GM12878 (cell line): Measurements from ENCODE around the gene KRTAP5-4. TPM values are rescaled to one million over a fixed set of nuclear protein-coding genes. Genes with fewer than 3 reads are reported as not detected.

Experiments used
- ETV6 ChIP-seq, 2 experiments: fragments of 450-650 bp in 1 of 2; IDR thresholded peaks in 1 of 2; conservative IDR thresholded peaks in 1 of 2; 2 replicates each; pipeline ENCODE4 v1.6.1; 2014; ENCODE audit warnings: antibody characterized with exemption in 1 of 2, borderline replicate concordance in 1 of 2, low read depth in 1 of 2, mild to moderate bottlenecking in 1 of 2, moderate library complexity in 1 of 2
- REST ChIP-seq: IDR thresholded peaks from 2 replicates; pipeline ENCODE4 v1.6.1; 2012; ENCODE audit warnings: mild to moderate bottlenecking, low read depth, low read length
- SMAD1 ChIP-seq: fragments of 450-650 bp; IDR thresholded peaks from 2 replicates; pipeline ENCODE4 v1.6.1; 2018; ENCODE audit warnings: mild to moderate bottlenecking, low read depth; ENCODE audit not compliant: partially characterized antibody
- SMAD5 ChIP-seq: IDR thresholded peaks from 2 replicates; pipeline ENCODE4 v1.6.1; 2016; ENCODE audit warnings: antibody characterized with exemption, low read depth
- SUZ12 ChIP-seq: fragments of 200-600 bp; sonication (generic); IDR thresholded peaks from one replicate; pipeline ENCODE4 v1.6.1; 2018; ENCODE audit warnings: antibody characterized with exemption, mild to moderate bottlenecking; ENCODE audit not compliant: unreplicated experiment
- TCF7 ChIP-seq: IDR thresholded peaks from 2 replicates; pipeline ENCODE4 v1.6.1; 2014; ENCODE audit warnings: antibody characterized with exemption, borderline replicate concordance
- ZBTB4 ChIP-seq: fragments of 450-650 bp; formaldehyde crosslinking; IDR thresholded peaks from 2 replicates; pipeline ENCODE4 v1.4.0; 2022; ENCODE audit warnings: mild to moderate bottlenecking, moderate library complexity
- ZNF592 ChIP-seq: fragments of 450-650 bp; IDR thresholded peaks from 2 replicates; pipeline ENCODE4 v1.6.1; 2017; ENCODE audit warnings: mild to moderate bottlenecking, moderate library complexity
- polyA plus RNA-seq, 11 experiments: library from polyadenylated mRNA; depleted of rRNA in 4 of 11; unstranded in 6 of 11; stranded (reverse) in 5 of 11; fragments of >200 nt; fragmentation: Nextera tagmentation in 4 of 11; fragmentation: Illumina TruSeq in 1 of 11; extraction: Ambion mirVana in 4 of 11; extraction: Trizol in 1 of 11; gene quantifications; 1 replicate in 1 of 11; 2 replicates in 10 of 11; pipeline versions ENCODE4 v1.2.1 to v1.2.3, GENCODE V29; 2011 to 2016; ENCODE audit warnings: inconsistent platforms in 2 of 11, missing spikeins in 2 of 11, low read depth in 1 of 11
- total RNA-seq, 4 experiments: library from RNA; depleted of rRNA in 3 of 4; stranded (reverse); fragments of >200 nt in 3 of 4; fragmentation: Illumina TruSeq in 1 of 4; extraction: Trizol in 1 of 4; gene quantifications; 2 replicates each; pipeline versions ENCODE4 v1.2.1 to v1.2.3, GENCODE V29; 2013 to 2021

KRTAP5-4 gene
- total and polyA plus RNA-seq, 10 of the 15 experiments (the other 5 are each of a cell fraction or from before 2014, with no cell fraction given), result not detected

- no peak for TF ChIP-seq REST
- no peak for TF ChIP-seq SMAD1
- no peak for TF ChIP-seq SUZ12
- no peak for TF ChIP-seq ETV6 (conservative IDR thresholded peaks at IDR 0.05 in 1 of 2, IDR thresholded peaks at IDR 0.05 in 1 of 2; ENCODE audit: borderline replicate concordance in 1 of 2, low read depth in 1 of 2)
- no peak for TF ChIP-seq SMAD5
- TF ChIP-seq TCF7, result no peak
- TF ChIP-seq ZNF592, result no peak
- TF ChIP-seq ZBTB4 (CRISPR knock-in tag), result no peak
Measured at GRCh38 chr11:1581976-1582375, 40.0 kb downstream of the KRTAP5-4 start (continued).
